Stimulated activated CD8-positive, alpha-beta memory T cell treated with anti-CD3 and anti-CD28 coated beads, Interleukin-7, amount 100 ng/mL, for 1 hour (primary cell): ENCODE measurements around the gene TOMT.
"Not testable (repeated sequence)": the region's sequence is repeated elsewhere in the genome, so short reads cannot be mapped to it uniquely, and the experiment has no call there.

Experiments
- DNase-seq, 2 donors: peaks; one replicate each; pipeline ENCODE4 v3.0.0-alpha.2; 2020; ENCODE audit warnings: low read depth in 2 of 2

Gene TOMT

DNA sequence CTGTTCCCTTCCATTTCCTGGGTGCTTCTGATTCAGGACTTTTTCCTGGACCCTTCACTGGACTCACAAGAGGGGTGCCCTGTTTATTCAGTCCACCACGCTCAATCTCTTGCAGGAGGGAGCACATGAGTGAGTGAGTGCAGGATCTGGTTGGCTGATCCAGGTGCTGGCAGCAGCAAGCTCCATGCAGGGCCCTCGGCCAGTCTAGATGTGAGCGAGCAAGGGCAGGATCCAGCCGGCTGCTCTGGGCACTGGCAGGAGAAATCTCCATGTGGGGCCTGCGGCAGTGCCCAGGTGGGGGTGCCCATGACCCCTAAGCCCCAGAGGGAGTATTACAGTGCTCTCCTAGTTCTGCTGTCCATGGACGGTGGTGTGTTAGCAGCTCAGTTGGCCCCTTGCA is 18.3 kb downstream of the TOMT start:
- no peak for DNase-seq

DNA sequence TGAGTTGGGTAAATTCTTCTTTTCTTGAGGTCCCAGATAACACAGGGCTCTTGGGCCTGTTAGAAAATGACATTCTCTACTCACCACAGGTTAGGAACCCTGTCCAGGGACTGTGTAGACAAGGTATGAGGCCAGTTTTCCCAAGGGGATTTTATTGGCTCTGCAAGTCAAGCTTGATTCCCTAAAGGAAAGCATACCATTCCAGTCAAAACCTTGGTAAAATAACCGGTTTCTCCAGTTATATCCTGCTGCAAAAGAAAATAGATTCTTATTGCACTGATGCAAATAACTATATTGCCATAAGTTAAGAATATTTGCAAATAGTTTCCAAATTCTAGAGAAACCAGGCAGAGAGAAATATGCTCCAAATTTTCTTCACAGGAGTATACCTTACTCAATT is 20.2 kb downstream of the TOMT start:
- DNase-seq = no peak

DNA sequence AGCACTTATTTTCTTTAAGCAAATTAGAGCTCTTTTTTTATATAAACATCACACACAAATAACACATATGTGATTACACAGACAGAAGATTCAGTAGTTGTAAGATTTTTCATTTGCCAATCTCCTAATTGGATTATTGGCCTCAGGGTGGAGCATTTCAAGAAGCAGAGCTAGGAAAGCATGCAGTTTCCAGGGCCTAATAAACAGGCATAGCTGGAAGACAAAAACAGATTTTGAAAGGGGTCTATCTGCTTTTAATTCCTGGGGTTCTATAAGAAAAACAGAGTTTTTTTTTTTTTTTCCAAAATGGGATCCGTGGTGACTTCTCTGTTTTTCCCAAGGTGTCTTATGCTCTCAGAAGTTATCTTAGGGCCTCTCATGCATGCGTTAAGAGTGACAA is 22.2 kb downstream of the TOMT start:
- no peak for DNase-seq

DNA sequence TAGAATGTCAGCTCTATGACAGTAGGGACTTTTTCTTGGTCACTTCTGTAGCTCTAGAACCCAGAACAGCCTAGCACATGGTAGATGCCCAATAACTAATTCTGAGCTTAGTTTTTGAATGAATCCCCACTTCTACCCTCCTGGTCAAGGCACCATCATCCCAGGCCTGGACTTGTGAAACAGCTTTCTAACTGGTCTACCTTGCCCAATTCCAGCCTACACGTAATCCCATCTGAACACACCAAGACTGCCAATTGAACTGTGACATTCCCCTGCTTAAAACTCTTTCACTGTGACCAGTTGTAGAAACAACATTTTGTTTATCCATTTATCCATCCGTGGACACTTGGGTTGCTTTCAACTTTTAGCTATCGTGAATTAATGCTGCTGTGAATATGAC is 23.7 kb downstream of the TOMT start:
- DNase-seq = no peak

DNA sequence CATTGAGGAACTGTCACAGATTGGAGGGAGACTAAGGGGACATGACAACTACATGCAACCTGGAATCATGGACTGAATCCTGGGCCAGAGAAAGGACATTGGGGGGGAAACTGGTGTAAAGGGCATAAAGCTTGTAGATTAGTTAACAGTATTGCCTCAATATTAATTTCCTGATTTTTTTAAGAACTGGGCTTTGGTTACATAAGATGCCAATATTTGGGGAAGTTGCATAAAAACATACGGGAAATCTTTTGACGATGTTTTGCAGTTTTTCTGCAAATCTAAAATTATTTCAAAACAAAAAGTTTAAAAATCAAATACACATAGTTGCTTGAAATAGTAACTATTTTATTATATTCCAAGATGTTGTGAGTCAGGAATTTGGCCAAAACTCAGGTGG is 26.9 kb downstream of the TOMT start:
- DNase-seq = no peak

DNA sequence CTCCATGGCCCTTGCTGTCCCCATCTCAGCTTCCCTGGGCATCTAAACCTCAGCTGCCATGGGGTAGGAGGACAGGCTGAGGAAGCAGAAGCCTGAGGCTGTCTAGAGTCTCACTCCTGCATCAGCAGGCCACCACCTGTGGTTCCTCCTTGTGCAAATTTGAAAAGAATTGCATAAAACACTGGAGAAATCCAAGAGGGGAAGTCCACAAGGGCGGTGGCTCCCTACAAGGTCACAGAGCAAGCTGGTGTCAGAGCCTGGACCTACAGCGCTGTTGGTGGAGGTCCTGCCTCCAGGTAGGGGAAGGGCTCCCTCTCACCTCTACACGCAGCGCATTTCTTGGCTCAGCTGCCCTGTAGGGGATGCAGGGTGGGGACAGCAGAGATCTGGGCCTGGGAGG is 29.7 kb downstream of the TOMT start, which contains the start of gene FOLR3:
Gene FOLR3, plus strand, starts transcription at position 253 of the 400 bp plus-strand sequence. CDS start 228 bp downstream, outside the sequence.
- DNase-seq = not testable (repeated sequence)

DNA sequence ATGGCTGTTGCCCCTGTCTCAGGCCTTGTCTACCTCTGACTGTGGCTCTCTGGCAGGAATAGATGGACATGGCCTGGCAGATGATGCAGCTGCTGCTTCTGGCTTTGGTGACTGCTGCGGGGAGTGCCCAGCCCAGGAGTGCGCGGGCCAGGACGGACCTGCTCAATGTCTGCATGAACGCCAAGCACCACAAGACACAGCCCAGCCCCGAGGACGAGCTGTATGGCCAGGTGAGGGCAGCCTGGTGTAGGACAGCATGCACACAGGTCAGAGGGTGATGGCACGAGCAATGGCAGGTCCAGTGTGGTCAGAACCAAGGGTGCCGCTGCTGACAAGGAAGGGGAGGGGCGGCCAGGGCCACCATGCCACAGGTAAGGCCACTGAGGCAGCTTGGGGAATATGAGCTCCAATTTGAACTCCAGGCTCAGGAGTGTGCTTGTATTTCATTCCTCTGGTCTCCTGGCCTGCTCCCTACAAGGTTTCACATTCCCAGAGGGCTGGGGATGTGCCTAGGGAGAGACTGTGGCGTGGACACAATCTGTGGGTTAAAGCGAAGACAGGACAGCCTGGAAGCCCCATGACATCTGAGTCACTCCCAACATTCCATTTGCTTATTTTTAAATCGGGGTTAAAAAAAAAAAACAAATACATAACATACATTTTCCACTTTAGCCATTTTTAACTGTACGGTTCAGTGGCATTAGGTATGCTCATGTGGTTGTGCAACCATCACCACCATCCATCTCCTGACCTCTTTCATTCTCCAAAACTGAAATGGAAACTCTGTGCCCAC is 30.4 kb downstream of the TOMT start:
- DNase-seq = no peak

DNA sequence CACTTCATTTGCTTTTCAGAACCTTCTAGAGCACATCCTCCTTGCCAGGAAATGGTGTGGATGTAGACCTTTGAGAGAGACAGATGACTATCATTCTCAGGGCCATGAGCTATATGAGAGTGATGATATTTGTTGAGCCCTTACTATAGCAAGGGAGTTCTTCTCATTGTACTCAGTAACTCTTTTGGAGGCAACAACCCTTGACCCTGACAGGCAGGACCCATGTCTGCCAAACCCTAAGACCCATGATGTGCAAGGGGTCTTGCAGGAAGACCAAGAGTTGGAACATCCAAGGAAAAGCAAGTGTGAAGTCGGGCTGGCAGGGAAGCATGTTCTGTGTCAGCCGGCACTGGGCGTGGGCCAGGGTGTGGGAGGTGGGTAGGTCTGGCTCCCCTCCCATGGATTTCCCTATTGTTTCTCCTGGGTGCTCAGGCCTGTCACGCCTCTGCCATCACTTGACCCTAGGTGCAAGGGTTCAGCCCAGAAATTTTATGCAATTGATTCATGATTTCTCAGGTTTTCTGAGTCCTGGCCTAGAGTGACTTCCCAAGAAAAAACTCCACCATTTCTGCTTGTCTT is 31.0 kb downstream of the TOMT start:
- no peak for DNase-seq

DNA sequence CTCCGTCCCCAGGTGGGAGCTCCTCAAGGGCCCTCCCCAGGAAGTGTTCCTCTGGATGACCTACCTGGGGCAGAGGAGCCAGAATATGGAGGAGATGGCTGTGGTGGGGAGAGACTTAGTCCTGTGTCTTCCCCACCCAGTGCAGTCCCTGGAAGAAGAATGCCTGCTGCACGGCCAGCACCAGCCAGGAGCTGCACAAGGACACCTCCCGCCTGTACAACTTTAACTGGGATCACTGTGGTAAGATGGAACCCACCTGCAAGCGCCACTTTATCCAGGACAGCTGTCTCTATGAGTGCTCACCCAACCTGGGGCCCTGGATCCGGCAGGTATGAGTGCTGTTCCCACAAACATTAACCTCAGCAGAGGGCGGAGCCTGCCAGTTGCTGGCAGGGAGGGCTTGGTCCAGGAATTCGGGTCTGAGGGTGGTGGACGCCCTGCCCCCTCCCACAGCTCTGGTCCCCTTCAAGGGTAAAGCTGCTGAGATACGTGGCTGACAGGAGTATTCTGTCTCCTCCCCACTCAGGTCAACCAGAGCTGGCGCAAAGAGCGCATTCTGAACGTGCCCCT is 33.2 kb downstream of the TOMT start:
- DNase-seq = no peak

DNA sequence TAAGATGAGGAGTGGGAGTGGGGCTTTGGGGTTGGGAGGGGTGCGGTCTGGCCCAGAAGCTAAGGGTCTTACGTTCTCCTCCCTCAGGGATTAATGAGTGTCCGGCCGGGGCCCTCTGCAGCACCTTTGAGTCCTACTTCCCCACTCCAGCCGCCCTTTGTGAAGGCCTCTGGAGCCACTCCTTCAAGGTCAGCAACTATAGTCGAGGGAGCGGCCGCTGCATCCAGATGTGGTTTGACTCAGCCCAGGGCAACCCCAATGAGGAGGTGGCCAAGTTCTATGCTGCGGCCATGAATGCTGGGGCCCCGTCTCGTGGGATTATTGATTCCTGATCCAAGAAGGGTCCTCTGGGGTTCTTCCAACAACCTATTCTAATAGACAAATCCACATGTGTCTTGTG is 33.8 kb downstream of the TOMT start:
- no peak for DNase-seq

DNA sequence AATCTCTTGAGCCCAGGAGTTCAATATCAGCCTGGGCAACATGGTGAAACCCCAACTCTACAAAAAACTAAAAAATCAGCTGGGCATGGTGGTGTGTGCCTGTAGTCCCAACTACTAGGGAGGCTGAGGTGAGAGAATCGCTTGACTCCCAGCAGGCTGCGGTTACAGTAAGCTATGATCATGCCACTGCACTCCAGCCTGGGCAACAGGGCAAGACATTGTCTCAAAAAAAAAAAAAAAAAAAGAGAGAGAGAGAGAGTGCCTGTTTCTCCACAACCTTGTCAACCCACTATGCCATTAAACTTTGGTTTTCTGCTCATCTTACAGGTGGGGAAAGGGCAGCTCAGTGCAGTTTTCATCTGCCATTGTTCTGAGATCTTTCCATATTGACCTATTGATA is 34.9 kb downstream of the TOMT start:
- no peak for DNase-seq

DNA sequence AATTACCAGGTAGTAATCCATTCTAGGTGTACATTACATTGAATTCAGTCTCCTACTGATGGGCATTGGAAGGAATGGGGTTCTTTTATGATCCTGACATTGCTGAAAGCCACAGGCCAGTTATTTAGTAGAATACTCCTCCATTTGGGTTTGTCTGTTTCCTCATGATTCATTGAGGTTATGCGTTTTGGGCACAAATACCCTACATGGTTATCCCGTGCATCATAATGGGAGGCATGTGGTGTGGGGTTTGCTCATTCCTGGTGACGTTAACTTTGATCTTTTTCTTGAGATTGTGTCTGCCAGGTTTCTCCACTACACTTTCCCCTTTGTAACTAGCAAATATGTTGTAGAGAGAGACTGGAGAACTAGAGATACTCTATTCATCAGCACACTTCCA is 35.3 kb downstream of the TOMT start:
- DNase-seq = no peak

DNA sequence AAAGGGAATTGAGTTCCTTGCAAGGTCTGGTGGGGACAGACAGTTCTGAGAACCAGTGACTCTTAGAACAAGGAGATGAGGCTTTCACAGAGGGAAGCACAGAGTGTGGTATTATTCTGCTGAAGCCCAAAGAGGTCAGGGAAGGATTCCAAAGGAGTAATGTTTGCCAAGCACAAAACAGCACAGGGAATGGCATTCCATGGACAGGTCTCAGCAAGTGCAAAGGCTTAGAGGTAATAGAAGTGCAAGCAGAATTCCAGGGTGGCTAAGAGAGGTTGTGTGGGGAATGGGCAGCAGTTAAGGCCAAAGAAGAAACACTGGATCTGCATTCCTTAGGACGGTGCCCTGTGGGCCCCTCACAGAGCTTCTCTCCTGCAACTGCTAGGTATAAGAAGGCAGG is 36.4 kb downstream of the TOMT start:
- not testable (repeated sequence) for DNase-seq

DNA sequence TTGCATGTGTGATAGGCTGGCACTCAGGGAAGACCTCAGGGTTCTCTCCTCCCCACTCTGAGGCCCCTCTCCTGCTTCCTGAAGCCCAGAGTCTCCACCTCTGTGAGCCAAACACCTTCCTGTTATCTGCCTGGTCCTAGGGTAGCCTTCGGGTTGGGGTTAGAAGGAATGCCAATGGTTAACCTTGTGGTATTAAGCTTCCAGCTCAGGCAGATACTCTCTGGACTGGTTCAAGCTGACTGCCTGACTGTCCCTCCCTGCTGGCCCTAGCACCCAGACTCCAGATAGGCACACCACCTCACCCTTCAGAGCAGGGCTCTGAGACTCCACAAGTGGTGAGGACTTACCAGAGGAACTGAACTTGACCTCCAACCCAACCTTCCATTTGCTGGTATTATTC is 36.8 kb downstream of the TOMT start:
- not testable (repeated sequence) for DNase-seq

DNA sequence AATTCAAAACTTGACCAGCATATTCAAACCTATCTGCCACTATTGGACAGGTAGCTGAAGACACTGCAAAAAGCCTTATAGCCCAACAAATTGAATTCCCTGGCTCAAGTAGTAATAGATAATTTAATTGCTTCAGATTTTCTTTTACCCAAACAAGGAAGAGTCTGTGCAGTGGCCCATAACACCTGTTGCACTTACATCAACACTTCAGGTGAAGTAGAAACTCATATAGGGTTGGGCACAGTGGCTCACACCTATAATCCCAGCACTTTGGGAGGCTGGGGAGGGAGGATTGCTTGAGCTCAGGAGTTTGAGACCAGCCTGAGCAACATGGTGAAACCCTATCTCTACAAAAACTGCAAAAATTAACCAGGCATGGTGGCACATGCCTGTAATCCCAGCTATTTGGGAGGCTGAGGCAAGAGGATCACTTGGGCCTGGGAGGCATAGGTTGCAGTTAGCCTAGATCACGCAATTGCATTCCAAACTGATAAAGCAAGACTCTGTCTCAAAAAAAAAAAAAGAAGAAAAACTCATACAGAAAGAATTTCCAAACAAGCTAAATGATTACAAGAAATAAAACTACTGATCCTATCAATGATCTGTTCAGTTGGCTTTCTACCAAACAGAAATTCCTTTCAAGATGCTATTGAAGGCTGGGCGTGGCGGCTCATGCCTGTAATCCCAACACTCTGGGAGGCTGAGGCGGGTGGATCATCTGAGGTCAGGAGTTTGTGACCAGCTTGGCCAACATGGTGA is 39.3 kb downstream of the TOMT start:
- DNase-seq = no peak

DNA sequence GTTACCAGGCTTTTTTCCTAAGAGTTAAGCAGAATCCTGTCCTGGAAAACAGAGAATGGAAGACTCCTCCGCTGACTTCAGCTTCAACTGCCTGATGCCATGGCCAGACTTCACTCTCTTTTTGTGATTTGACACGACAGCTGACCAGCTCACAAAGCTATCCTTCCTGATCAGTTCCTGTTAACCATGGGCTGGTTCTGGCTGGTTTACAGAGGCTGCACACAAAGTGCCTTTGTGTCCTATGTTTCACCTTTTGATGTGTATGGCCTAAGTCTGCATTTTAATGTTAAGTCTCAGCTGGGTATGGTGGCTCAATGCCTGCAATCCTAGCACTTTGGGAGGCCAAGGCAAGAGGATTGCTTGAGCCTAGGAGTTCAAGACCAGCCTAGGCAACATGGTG is 40.9 kb downstream of the TOMT start:
- DNase-seq = no peak

DNA sequence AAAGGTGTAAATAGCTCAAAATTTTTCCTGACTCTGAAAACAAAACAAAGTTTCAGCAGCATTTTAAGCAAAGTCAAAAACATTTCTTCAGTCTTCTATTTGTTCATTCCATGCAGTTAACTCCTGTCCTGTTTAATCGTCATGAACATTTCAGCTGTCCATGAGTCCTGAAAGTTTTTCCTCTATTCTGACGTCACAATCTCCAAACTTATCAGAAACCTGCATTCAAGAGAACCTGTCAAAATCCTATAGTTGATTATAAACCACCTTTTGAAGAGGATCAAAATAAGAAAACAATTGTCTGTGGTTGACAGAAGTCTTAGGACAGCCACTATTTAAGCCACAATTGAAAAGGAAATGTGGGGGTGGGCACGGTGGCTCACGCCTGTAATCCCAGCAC is 45.2 kb downstream of the TOMT start:
- no peak for DNase-seq

DNA sequence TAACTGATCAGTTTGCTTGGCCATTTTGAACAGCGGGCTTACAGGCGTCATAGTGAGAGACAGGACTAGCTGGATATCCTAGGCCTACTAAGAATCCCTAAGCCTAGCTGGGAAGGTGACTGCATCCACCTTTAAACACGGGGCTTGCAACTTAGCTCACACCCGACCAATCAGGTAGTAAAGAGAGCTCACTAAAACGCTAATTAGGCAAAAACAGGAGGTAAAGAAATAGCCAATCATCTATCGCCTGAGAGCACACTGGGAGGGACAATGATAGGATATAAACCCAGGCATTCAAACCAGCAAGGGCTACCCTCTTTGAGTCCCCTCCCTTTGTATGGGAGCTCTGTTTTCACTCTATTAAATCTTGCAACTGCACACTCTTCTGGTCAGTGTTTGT is 48.1 kb downstream of the TOMT start:
- not testable (repeated sequence) for DNase-seq

DNA sequence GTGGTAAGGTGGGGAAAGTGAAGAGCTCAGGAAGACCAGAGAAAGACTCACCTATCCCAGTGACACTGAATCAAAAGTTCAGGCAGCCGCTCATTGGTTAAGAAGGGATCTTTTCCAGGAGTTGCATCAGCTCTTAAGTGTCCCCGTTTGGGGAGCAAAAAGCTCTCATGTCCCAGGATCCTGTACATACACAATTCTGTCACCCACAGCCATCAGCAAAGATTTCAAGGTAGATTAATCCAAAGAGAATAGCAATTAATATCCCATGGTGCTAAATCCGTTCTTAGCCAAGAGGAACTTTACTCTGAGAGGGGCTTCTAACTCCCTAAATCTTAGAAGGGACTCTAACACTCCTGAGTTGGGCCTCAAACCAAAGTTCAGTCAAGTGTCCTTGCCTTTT is 49.1 kb downstream of the TOMT start:
- no peak for DNase-seq

DNA sequence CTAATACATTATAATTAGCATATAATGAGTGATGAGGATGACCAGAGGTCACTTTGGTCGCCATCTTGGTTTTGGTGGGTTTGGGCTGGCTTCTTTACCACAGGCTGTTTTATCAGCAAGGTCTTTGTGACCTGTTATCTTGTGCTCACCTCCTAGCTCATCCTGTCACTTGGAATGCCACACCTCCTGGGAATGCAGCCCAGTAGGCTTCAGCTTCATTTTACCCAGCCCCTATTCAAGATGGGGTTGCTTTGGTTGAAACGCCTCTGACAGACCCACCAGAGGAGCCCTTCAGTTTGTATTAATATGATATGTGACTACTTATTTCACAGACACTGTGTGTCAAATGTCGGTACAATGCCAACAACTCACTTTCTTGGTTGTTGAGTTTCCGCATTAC is 50.0 kb downstream of the TOMT start:
- DNase-seq = no peak

DNA sequence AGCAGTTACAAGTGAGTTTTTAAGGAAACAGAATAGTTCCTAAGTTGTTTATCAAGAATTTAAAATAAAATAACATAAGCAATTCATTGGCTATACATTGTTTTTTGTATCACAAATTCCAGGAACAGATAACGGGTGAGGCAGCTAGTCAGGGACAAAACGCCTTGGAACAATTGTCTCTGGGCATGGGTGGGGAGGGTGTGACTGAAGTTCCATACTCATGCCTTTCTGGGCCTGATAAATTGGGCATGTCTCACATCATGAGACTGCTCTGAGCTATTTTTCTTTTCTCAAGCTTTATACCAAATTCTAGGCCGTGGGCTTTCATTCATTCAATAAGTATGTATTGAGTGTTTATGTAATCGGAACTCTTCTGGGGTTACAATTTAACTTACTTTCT is 51.4 kb downstream of the TOMT start:
- no peak for DNase-seq
